ENCODE measurements around the gene RRP36.

DNA sequence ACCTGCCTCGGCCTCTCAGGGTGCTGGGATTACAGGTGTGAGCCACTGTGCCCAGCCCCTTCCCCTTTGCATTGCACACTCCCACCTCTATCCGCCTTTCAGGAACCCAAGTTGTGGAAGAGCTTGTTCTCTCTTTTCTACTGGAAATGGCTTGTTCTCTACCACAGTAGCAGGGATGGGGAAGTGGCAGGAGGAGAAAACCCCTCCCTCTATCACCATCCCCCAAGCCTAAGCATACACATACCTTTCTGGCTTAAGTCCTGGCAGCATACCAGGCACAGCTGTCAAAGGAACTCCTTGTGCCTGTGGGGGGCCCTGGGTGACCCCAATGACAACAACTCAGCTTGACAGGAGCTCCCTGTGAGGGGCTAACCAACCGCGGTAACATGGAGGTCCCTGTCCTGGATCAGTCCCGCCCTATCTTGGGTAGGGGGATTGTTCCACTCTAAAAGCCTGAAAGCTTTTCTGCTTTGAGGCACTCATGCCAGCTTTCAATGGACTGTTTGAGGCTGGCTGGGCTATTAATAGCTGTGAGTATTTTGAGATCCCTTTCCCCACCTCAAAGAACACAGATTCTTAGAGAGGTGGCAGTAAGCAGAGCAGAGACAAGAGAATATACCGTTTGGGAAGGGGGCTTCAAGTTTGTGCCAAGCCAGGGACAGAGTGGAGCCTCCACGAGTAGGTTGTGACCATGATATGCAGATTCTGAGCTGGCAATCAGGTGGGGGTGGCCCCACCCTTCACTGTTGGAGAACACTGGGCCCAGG is 5.1 kb upstream of the RRP36 start:
- TF ChIP-seq FOXA1 (IDR thresholded peaks at IDR 0.05) (no peak), JUND (IDR thresholded peaks at IDR 0.05) (no peak)
- TF ChIP-seq, protein P1, sequence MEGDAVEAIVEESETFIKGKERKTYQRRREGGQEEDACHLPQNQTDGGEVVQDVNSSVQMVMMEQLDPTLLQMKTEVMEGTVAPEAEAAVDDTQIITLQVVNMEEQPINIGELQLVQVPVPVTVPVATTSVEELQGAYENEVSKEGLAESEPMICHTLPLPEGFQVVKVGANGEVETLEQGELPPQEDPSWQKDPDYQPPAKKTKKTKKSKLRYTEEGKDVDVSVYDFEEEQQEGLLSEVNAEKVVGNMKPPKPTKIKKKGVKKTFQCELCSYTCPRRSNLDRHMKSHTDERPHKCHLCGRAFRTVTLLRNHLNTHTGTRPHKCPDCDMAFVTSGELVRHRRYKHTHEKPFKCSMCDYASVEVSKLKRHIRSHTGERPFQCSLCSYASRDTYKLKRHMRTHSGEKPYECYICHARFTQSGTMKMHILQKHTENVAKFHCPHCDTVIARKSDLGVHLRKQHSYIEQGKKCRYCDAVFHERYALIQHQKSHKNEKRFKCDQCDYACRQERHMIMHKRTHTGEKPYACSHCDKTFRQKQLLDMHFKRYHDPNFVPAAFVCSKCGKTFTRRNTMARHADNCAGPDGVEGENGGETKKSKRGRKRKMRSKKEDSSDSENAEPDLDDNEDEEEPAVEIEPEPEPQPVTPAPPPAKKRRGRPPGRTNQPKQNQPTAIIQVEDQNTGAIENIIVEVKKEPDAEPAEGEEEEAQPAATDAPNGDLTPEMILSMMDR (IDR thresholded peaks at IDR 0.05; ENCODE audit: low read depth, low read length, missing input control) = no peak
- TF ChIP-seq, protein P2, sequence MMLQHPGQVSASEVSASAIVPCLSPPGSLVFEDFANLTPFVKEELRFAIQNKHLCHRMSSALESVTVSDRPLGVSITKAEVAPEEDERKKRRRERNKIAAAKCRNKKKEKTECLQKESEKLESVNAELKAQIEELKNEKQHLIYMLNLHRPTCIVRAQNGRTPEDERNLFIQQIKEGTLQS (IDR thresholded peaks at IDR 0.05) = no peak
- TF ChIP-seq, protein P3, sequence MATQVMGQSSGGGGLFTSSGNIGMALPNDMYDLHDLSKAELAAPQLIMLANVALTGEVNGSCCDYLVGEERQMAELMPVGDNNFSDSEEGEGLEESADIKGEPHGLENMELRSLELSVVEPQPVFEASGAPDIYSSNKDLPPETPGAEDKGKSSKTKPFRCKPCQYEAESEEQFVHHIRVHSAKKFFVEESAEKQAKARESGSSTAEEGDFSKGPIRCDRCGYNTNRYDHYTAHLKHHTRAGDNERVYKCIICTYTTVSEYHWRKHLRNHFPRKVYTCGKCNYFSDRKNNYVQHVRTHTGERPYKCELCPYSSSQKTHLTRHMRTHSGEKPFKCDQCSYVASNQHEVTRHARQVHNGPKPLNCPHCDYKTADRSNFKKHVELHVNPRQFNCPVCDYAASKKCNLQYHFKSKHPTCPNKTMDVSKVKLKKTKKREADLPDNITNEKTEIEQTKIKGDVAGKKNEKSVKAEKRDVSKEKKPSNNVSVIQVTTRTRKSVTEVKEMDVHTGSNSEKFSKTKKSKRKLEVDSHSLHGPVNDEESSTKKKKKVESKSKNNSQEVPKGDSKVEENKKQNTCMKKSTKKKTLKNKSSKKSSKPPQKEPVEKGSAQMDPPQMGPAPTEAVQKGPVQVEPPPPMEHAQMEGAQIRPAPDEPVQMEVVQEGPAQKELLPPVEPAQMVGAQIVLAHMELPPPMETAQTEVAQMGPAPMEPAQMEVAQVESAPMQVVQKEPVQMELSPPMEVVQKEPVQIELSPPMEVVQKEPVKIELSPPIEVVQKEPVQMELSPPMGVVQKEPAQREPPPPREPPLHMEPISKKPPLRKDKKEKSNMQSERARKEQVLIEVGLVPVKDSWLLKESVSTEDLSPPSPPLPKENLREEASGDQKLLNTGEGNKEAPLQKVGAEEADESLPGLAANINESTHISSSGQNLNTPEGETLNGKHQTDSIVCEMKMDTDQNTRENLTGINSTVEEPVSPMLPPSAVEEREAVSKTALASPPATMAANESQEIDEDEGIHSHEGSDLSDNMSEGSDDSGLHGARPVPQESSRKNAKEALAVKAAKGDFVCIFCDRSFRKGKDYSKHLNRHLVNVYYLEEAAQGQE (IDR thresholded peaks at IDR 0.05) = no peak
